H9 (cell line): ENCODE data around the gene CCNY. TPM values are rescaled to one million over a fixed set of nuclear protein-coding genes. Genes with fewer than 3 reads are reported as not detected.
"Not testable (repeated sequence)": the region's sequence is repeated elsewhere in the genome, so short reads cannot be mapped to it uniquely, and the experiment has no call there.

Experiments
- DNase-seq: peaks from one replicate; pipeline ENCODE4 v3.0.0-alpha.2; 2017
- H2AFZ ChIP-seq: one replicate; pipeline ENCODE4 v1.6.1; 2013; ENCODE audit warnings: mild to moderate bottlenecking, low read length, control low read depth, moderate library complexity
- H2AK5ac ChIP-seq: 2 replicates; pipeline ENCODE4 v1.6.1; 2013; ENCODE audit warnings: low read length, control low read depth, mixed read lengths; ENCODE audit not compliant: insufficient read length
- H2BK120ac ChIP-seq: one replicate; pipeline ENCODE4 v1.6.1; 2013; ENCODE audit warnings: low read depth, mild to moderate bottlenecking, low read length, control low read depth, inconsistent platforms; ENCODE audit not compliant: poor library complexity, severe bottlenecking
- H2BK12ac ChIP-seq: 2 replicates; pipeline ENCODE4 v1.6.1; 2013; ENCODE audit warnings: low read length, control low read depth, mixed read lengths, low read depth; ENCODE audit not compliant: insufficient read length
- H2BK15ac ChIP-seq: 2 replicates; pipeline ENCODE4 v1.6.1; 2013; ENCODE audit warnings: low read depth, low read length, control low read depth
- H2BK20ac ChIP-seq: one replicate; pipeline ENCODE4 v1.6.1; 2013; ENCODE audit warnings: low read depth, mild to moderate bottlenecking, low read length, control low read depth, inconsistent platforms; ENCODE audit not compliant: poor library complexity, severe bottlenecking
- H2BK5ac ChIP-seq: 2 replicates; pipeline ENCODE4 v1.6.1; 2013; ENCODE audit warnings: low read length, control low read depth, mixed read lengths; ENCODE audit not compliant: insufficient read length
- H3K14ac ChIP-seq: 2 replicates; pipeline ENCODE4 v1.6.1; 2013; ENCODE audit warnings: low read length, control low read depth; ENCODE audit not compliant: insufficient read depth
- H3K18ac ChIP-seq: 2 replicates; pipeline ENCODE4 v1.6.1; 2013; ENCODE audit warnings: low read depth, mild to moderate bottlenecking, mixed read lengths, low read length, control low read depth; ENCODE audit not compliant: insufficient read length
- H3K23ac ChIP-seq: 2 replicates; pipeline ENCODE4 v1.6.1; 2013; ENCODE audit warnings: low read length, control low read depth, mixed read lengths, low read depth; ENCODE audit not compliant: insufficient read length
- H3K23me2 ChIP-seq: 2 replicates; pipeline ENCODE4 v1.6.1; 2013; ENCODE audit warnings: low read depth, mild to moderate bottlenecking, mixed read lengths, low read length, control low read depth; ENCODE audit not compliant: insufficient read length, poor library complexity, severe bottlenecking
- H3K27ac ChIP-seq: 2 replicates; pipeline ENCODE4 v1.5.1; 2013; ENCODE audit warnings: low read length, control low read depth, mixed read lengths, low read depth; ENCODE audit not compliant: insufficient read length
- H3K27me3 ChIP-seq: 2 replicates; pipeline ENCODE4 v1.6.1; 2013; ENCODE audit warnings: low read length, control low read depth, inconsistent platforms; ENCODE audit not compliant: insufficient read depth
- H3K4ac ChIP-seq: 2 replicates; pipeline ENCODE4 v1.6.1; 2013; ENCODE audit warnings: low read depth, mild to moderate bottlenecking, control low read depth, inconsistent platforms, low read length, moderate library complexity
- H3K4me1 ChIP-seq: 2 replicates; pipeline ENCODE4 v1.6.1; 2013; ENCODE audit warnings: low read length, control low read depth, inconsistent platforms; ENCODE audit not compliant: insufficient read depth
- H3K4me2 ChIP-seq: 2 replicates; pipeline ENCODE4 v1.6.1; 2013; ENCODE audit warnings: low read length, control low read depth, mixed read lengths; ENCODE audit not compliant: insufficient read length, insufficient read depth
- H3K56ac ChIP-seq: 2 replicates; pipeline ENCODE4 v1.6.1; 2013; ENCODE audit warnings: low read depth, mild to moderate bottlenecking, mixed read lengths, low read length, control low read depth; ENCODE audit not compliant: insufficient read length
- H3K79me1 ChIP-seq: 2 replicates; pipeline ENCODE4 v1.6.1; 2013; ENCODE audit warnings: low read depth, mild to moderate bottlenecking, moderate library complexity, low read length, control low read depth, inconsistent platforms; ENCODE audit not compliant: insufficient read depth, poor library complexity, severe bottlenecking
- H3K79me2 ChIP-seq: 2 replicates; pipeline ENCODE4 v1.6.1; 2013; ENCODE audit warnings: low read length, control low read depth, inconsistent platforms; ENCODE audit not compliant: insufficient read depth
- H3K9ac ChIP-seq: 2 replicates; pipeline ENCODE4 v1.6.1; 2013; ENCODE audit warnings: low read length, control low read depth, mixed read lengths; ENCODE audit not compliant: insufficient read length; ENCODE audit errors: extremely low read depth
- H3K9me3 ChIP-seq: one replicate; pipeline ENCODE4 v1.6.1; 2013; ENCODE audit warnings: low read depth, low read length, inconsistent platforms; ENCODE audit not compliant: control insufficient read depth
- H3T11ph ChIP-seq: one replicate; pipeline ENCODE4 v1.6.1; 2013; ENCODE audit warnings: mild to moderate bottlenecking, low read length, control low read depth, inconsistent platforms
- H4K20me1 ChIP-seq: one replicate; pipeline ENCODE4 v1.6.1; 2013; ENCODE audit not compliant: control insufficient read depth, insufficient read length, insufficient read depth
- H4K5ac ChIP-seq: 2 replicates; pipeline ENCODE4 v1.6.1; 2013; ENCODE audit warnings: low read depth, mild to moderate bottlenecking, mixed read lengths, low read length, control low read depth; ENCODE audit not compliant: insufficient read length
- H4K8ac ChIP-seq: replicated peaks from 2 replicates; pipeline ENCODE4 v1.6.1; 2013; ENCODE audit warnings: low read length, control low read depth, mixed read lengths, low read depth; ENCODE audit not compliant: insufficient read length
- H4K91ac ChIP-seq: 2 replicates; pipeline ENCODE4 v1.6.1; 2013; ENCODE audit warnings: low read depth, mild to moderate bottlenecking, moderate library complexity, mixed read lengths, low read length, control low read depth; ENCODE audit not compliant: insufficient read length
- H3K27ac Mint-ChIP-seq, 3 experiments: 2 replicates in 2 of 3; 3 replicates in 1 of 3; pipeline ENCODE4 v1.8.0; 2020 to 2021; ENCODE audit warnings: mixed read lengths in 3 of 3, mild to moderate bottlenecking in 1 of 3, moderate library complexity in 1 of 3
- H3K27me3 Mint-ChIP-seq: 2 replicates; pipeline ENCODE4 v1.8.0; 2021; ENCODE audit warnings: low read depth, mild to moderate bottlenecking, moderate library complexity, mixed read lengths
- H3K36me3 Mint-ChIP-seq, 3 experiments: 2 replicates in 2 of 3; 3 replicates in 1 of 3; pipeline ENCODE4 v1.8.0; 2020 to 2021; ENCODE audit warnings: low read depth in 3 of 3, mixed read lengths in 3 of 3; ENCODE audit not compliant: insufficient read depth in 1 of 3
- H3K4me1 Mint-ChIP-seq, 2 experiments: 2 replicates each; pipeline ENCODE4 v1.8.0; 2020; ENCODE audit warnings: mixed read lengths in 2 of 2
- H3K4me3 Mint-ChIP-seq, 2 experiments: 2 replicates in 1 of 2; 3 replicates in 1 of 2; pipeline ENCODE4 v1.8.0; 2020 to 2021; ENCODE audit warnings: mild to moderate bottlenecking in 2 of 2, mixed read lengths in 2 of 2, moderate library complexity in 1 of 2
- H3K9me3 Mint-ChIP-seq, 2 experiments: 2 replicates in 1 of 2; 3 replicates in 1 of 2; pipeline ENCODE4 v1.8.0; 2020; ENCODE audit warnings: mild to moderate bottlenecking in 2 of 2, mixed read lengths in 2 of 2, moderate library complexity in 1 of 2
- WGBS: extraction: QIAGEN DNeasy Blood & Tissue Kit; methylation state at CpG from one replicate; pipeline ENCODE4 v1.1.7; 2013; ENCODE audit warnings: missing lambda C conversion rate, low lambda C conversion rate, mixed read lengths; ENCODE audit not compliant: insufficient read length; ENCODE audit errors: extremely low coverage; 5-methylcytosine and 5-hydroxymethylcytosine counted together
- total RNA-seq: library from RNA; stranded (reverse); gene quantifications from 2 replicates; pipeline ENCODE4 v1.2.1, GENCODE V29; 2021
- TF ChIP-seq, protein P1 (sequence below): fragments of 200-600 bp; sonication (generic); conservative IDR thresholded peaks from 3 replicates; pipeline ENCODE4 v1.8.0; 2021; ENCODE audit warnings: antibody characterized with exemption, mild to moderate bottlenecking

Gene CCNY
- total RNA-seq, 1 experiment from 2014 or later, result 62.1 TPM

DNA sequence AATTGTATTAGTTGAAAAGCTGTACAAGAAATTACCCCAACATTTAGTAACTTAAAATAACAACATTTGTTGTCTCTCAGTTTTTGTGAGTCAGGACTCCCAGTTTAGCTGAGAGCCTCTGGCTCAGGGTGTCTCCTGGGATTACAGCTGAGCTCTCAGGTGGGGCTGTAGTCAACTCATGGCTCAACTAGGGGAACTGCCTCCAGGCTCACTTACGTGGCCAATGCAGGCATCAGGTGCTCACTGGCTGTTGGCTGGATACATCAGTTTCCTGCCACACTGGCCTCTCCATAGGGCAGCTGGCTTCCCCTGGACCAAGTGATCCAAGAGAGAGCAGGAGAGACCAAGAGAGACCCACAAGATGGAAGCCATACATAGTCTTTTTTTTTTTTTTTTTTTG, 17.5 kb downstream of the CCNY start:
- Histone ChIP-seq H3K27ac (no peak overlapping the region), H2BK120ac (no peak overlapping the region), H4K20me1 (no peaks in the 10 kb centered on the region), H3K56ac (no peak overlapping the region), H2BK15ac (no peak overlapping the region), H3K23me2 (no peaks in the 10 kb centered on the region), H3K4me1 (peaks cover 6% of the 10 kb centered on the region), H3T11ph (no peak overlapping the region), H3K18ac (no peak overlapping the region), H3K27me3 (no peaks in the 10 kb centered on the region), H2BK20ac (no peak overlapping the region), H4K91ac (no peak overlapping the region), H3K9me3 (no peaks in the 10 kb centered on the region), H3K14ac (no peak overlapping the region), H2BK5ac (no peak overlapping the region), H2AFZ (no peak overlapping the region), H3K79me2 (peaks cover 15% of the 10 kb centered on the region; the same call in 1 of the 2 replicates), H3K23ac (no peak overlapping the region), H4K8ac (no peak overlapping the region), H2AK5ac (no peak overlapping the region), H3K4me2 (no peak overlapping the region), H2BK12ac (no peak overlapping the region), H3K4ac (no peak overlapping the region), H4K5ac (no peak overlapping the region), H3K9ac (no peak overlapping the region), H3K79me1 (peaks cover 14% of the 10 kb centered on the region)
- Mint-ChIP-seq H3K27me3 (no peaks in the 10 kb centered on the region), H3K9me3 (no peaks in the 10 kb centered on the region), H3K4me1 (peaks cover 35 to 40% of the 10 kb centered on the region in 2 experiments), H3K36me3 (no peaks in the 10 kb centered on the region), H3K4me3 (no peak overlapping the region), H3K27ac (peak overlapping the region in 1 of 3 experiments; percentile 71; a peak in 1 of 7 replicates)
- WGBS, result no CpG with 5 or more reads among the region's 1 CpG
- TF ChIP-seq, protein P1, sequence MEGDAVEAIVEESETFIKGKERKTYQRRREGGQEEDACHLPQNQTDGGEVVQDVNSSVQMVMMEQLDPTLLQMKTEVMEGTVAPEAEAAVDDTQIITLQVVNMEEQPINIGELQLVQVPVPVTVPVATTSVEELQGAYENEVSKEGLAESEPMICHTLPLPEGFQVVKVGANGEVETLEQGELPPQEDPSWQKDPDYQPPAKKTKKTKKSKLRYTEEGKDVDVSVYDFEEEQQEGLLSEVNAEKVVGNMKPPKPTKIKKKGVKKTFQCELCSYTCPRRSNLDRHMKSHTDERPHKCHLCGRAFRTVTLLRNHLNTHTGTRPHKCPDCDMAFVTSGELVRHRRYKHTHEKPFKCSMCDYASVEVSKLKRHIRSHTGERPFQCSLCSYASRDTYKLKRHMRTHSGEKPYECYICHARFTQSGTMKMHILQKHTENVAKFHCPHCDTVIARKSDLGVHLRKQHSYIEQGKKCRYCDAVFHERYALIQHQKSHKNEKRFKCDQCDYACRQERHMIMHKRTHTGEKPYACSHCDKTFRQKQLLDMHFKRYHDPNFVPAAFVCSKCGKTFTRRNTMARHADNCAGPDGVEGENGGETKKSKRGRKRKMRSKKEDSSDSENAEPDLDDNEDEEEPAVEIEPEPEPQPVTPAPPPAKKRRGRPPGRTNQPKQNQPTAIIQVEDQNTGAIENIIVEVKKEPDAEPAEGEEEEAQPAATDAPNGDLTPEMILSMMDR, result no peak
- no peak for DNase-seq

DNA sequence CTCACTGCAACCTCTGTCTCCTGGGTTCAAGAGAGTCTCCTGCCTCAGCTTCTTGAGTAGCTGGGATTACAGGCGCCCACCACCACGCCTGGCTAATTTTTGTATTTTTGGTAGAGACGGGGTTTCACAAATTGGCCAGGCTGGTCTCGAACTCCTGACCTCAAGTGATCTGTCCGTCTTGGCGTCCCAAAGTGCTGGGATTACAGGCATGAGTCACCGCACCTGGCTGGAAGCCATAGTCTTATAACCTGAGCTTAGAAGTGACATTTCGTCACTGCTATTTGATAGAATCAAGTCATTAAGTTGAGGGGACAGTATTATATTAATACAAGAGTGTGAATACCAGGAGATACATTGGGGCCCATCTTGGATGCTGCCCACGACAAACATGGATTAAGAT, 17.9 kb downstream of the CCNY start:
- not testable (repeated sequence) for H3K9me3 Mint-ChIP-seq, H4K91ac ChIP-seq, H2AFZ ChIP-seq, H4K20me1 ChIP-seq, H2BK20ac ChIP-seq, H3K23ac ChIP-seq, H3K23me2 ChIP-seq, H4K8ac ChIP-seq, DNase-seq, H3K27me3 ChIP-seq, H3K4me3 Mint-ChIP-seq, H3K4me2 ChIP-seq, H3K27ac ChIP-seq, H3K9ac ChIP-seq, H3T11ph ChIP-seq, H2AK5ac ChIP-seq, H3K27ac Mint-ChIP-seq, H3K18ac ChIP-seq, H2BK5ac ChIP-seq, H3K14ac ChIP-seq, H2BK15ac ChIP-seq, H3K27me3 Mint-ChIP-seq, H3K9me3 ChIP-seq, H2BK12ac ChIP-seq, H3K4me1 ChIP-seq, H3K4ac ChIP-seq, H2BK120ac ChIP-seq, H3K36me3 Mint-ChIP-seq, H3K56ac ChIP-seq, H4K5ac ChIP-seq
- Histone ChIP-seq H3K79me1 (peaks cover 14% of the 10 kb centered on the region), H3K79me2 (peaks cover 11% of the 10 kb centered on the region; the same call in 1 of the 2 replicates)
- WGBS, result no CpG with 5 or more reads among the region's 9 CpGs
- H3K4me1 Mint-ChIP-seq, result peaks cover 31 to 38% of the 10 kb centered on the region in 2 experiments
